ENCODE data around the gene NAV2. TPM values are rescaled to one million over a fixed set of nuclear protein-coding genes. Genes with fewer than 3 reads are reported as not detected.
A peak's percentile ranks its signal among the peaks of the same experiment; 100 is the strongest.

NAV2 gene
- polyA plus RNA-seq, 1 experiment, result 5.1 TPM

DNA sequence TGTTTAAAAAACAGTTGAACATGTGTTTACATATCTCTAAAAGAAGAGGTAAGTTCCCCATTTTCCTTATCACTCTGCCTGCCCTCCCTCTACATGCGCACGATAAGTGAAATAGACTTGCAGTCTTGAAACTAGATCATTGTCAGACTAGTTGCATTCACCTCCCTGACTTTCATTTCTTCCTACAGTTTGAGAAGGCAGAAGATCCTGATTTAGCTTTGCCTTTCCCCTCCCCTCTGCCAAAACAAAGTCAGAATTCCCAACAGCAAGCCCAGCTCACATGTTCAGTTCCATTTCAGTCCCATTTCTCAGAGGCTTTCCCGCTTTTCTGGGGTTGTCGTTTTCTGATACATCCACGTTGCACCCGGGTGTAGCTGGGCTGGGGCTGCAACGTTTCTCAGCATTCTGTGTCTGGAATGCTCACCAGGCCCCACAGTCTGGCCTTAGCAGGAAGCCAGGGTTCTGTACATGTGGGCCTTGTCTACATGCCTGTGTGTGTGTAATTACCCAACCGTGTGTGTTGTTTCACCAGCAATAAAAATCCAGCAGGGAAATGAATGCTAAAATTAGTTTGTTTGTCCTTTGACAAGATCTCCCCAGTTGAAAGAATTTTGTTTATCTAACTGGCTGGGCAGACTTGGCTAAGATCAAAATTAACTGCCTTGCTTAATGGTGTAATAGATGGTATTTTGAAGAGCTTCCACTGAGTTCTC, 268.5 kb downstream of the NAV2 start:
- no peaks in the 10 kb centered on the region for H3K9me3 ChIP-seq (ENCODE audit: control insufficient read depth, insufficient read depth, low read length)
- CTCF ChIA-PET, result interaction anchor here (1.1 to 4.0 kb wide), 5 partner anchors 27 to 147 kb away, joined by 4 to 16 read pairs (median 5); no protein-coding TSS in a partner anchor
- H3K27ac ChIP-seq (ENCODE audit: low read depth, low read length), result peak overlapping the region; percentile 69
- TF ChIP-seq CTCF (IDR thresholded peaks at IDR 0.05; ENCODE audit: low read depth, low read length), result no peak
- no peak overlapping the region for H3K4me3 ChIP-seq (ENCODE audit: low read depth, low read length)
- H3K27me3 ChIP-seq (ENCODE audit: control insufficient read depth, insufficient read depth, low read length), result no peaks in the 10 kb centered on the region
- POLR2A ChIA-PET, result interaction anchor here (1.0 kb wide), 1 partner anchor 50 kb away, joined by 5 read pairs; no protein-coding TSS in a partner anchor
- peak; percentile 55 for DNase-seq (ENCODE audit: low read depth, low spot score)

DNA sequence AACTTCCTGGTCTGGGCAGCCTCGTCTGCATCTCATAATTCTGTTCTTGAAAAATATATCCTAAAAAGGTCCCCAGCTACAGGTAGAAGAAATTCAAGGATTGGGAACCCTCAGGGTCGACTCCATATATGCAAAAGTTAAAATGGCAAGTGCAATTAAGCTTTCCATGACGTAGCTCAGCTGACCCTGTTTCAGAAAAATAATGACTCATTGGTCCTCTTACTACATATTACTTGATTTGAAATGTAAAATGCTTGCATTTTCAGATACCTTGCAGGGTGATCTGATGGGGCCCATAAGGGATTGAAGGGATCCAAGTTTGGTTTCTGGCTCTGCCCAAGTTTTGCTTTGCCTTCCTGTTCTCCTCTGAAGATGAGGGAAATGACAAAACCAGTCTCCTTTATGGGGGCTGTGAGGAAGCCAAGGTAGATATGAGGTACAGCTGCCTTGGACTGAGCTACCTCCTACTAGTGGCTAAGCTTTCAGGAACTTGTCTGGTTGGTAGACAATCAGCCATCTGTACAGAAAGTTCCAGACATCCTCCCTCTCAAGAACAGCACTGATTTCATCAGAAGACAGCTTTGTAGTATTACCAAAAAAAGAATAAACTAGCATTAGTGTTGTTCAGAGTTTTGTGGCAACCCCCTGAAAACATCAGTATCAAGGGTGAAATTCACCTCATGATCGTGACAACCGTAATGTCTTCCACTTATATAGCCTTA, 270.3 kb downstream of the NAV2 start:
- CTCF ChIA-PET, result interaction anchor here (0.6 to 1.8 kb wide), 4 partner anchors 42 to 128 kb away, joined by 3 to 5 read pairs (median 3); no protein-coding TSS in a partner anchor

GRCh38 chr11:19984048-19984742, 271.6 kb downstream of the NAV2 start:
- no peak overlapping the region for H3K4me3 ChIP-seq (ENCODE audit: low read depth, low read length)
- ChIA-PET POLR2A (no interaction called here), CTCF (interaction anchor here (1.3 kb wide), 1 partner anchor 143 kb away, joined by 4 read pairs; no protein-coding TSS in a partner anchor)
- DNase-seq (ENCODE audit: low read depth, low spot score), result no peak
- H3K27me3 ChIP-seq (ENCODE audit: control insufficient read depth, insufficient read depth, low read length), result no peaks in the 10 kb centered on the region
- no peak for TF ChIP-seq CTCF (IDR thresholded peaks at IDR 0.05; ENCODE audit: low read depth, low read length)
- no peak overlapping the region for H3K27ac ChIP-seq (ENCODE audit: low read depth, low read length)
- no peaks in the 10 kb centered on the region for H3K9me3 ChIP-seq (ENCODE audit: control insufficient read depth, insufficient read depth, low read length)

More for the DNA sequence above, 270.3 kb downstream of the NAV2 start:
- Histone ChIP-seq H3K27me3 (ENCODE audit: control insufficient read depth, insufficient read depth, low read length) (no peaks in the 10 kb centered on the region), H3K27ac (ENCODE audit: low read depth, low read length) (no peak overlapping the region), H3K9me3 (ENCODE audit: control insufficient read depth, insufficient read depth, low read length) (no peaks in the 10 kb centered on the region), H3K4me3 (ENCODE audit: low read depth, low read length) (no peak overlapping the region)
- TF ChIP-seq CTCF (IDR thresholded peaks at IDR 0.05; ENCODE audit: low read depth, low read length), result no peak
- POLR2A ChIA-PET, result no interaction called here
- DNase-seq (ENCODE audit: low read depth, low spot score), result no peak

DNA sequence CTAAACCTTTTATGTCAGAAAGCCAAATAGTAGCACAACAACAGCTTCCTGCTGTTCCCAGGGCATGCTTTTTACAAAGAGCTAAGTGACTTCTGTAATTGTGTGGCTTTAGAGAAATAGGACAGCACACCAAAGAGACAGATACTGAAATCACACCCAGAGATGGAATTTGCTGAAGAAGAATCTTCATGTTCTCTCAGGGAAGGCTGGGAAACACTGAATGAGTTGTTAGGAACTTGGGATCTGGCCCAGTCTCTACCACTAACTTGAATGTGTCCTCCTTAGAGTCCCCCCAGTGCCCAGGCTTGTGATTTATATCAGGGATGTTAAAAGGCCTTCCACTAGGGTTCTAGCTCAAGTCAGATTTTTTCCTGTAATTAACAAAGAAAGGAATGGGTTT, 272.5 kb downstream of the NAV2 start:
- no peak for DNase-seq (ENCODE audit: low read depth, low spot score)
- Histone ChIP-seq H3K27me3 (ENCODE audit: control insufficient read depth, insufficient read depth, low read length) (no peaks in the 10 kb centered on the region), H3K9me3 (ENCODE audit: control insufficient read depth, insufficient read depth, low read length) (no peaks in the 10 kb centered on the region), H3K27ac (ENCODE audit: low read depth, low read length) (no peak overlapping the region), H3K4me3 (ENCODE audit: low read depth, low read length) (no peak overlapping the region)
- ChIA-PET POLR2A (no interaction called here), CTCF (interaction anchor here (0.6 to 1.3 kb wide), 2 partner anchors 66 to 142 kb away, joined by 3 to 4 read pairs; no protein-coding TSS in a partner anchor)
- TF ChIP-seq CTCF (IDR thresholded peaks at IDR 0.05; ENCODE audit: low read depth, low read length), result no peak
